Esophagus squamous epithelium (tissue), 4 donors: ENCODE measurements around the gene ADIPOR2.

Experiments used
- POLR2A ChIP-seq, 4 donors: fragments of 450-650 bp; IDR thresholded peaks; one replicate each; pipeline ENCODE4 v1.6.1; 2017; ENCODE audit warnings: antibody characterized with exemption in 4 of 4, mild to moderate bottlenecking in 4 of 4, moderate library complexity in 3 of 4
- TF ChIP-seq, protein P1 (sequence below), 6 experiments: fragments of 450-650 bp in 4 of 6; fragments of 200-600 bp in 2 of 6; sonication (generic) in 2 of 6; IDR thresholded peaks; one replicate each; pipeline ENCODE4 v1.5.1; 2016 to 2019; ENCODE audit warnings: antibody characterized with exemption in 6 of 6, mild to moderate bottlenecking in 4 of 6, moderate library complexity in 4 of 6

- no peak for TF ChIP-seq POLR2A (IDR thresholded peaks at IDR 0.05)
- TF ChIP-seq, protein P1, sequence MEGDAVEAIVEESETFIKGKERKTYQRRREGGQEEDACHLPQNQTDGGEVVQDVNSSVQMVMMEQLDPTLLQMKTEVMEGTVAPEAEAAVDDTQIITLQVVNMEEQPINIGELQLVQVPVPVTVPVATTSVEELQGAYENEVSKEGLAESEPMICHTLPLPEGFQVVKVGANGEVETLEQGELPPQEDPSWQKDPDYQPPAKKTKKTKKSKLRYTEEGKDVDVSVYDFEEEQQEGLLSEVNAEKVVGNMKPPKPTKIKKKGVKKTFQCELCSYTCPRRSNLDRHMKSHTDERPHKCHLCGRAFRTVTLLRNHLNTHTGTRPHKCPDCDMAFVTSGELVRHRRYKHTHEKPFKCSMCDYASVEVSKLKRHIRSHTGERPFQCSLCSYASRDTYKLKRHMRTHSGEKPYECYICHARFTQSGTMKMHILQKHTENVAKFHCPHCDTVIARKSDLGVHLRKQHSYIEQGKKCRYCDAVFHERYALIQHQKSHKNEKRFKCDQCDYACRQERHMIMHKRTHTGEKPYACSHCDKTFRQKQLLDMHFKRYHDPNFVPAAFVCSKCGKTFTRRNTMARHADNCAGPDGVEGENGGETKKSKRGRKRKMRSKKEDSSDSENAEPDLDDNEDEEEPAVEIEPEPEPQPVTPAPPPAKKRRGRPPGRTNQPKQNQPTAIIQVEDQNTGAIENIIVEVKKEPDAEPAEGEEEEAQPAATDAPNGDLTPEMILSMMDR (IDR thresholded peaks at IDR 0.05), result no peak
Measured at GRCh38 chr12:1836241-1836803, 145.5 kb downstream of the ADIPOR2 start.
